GM12801 (cell line): ENCODE measurements around the gene ROR2.

Experiments
- CTCF ChIP-seq: IDR thresholded peaks from one replicate; pipeline ENCODE4 v1.5.1; 2011; ENCODE audit warnings: control low read depth; ENCODE audit not compliant: insufficient read length; ENCODE audit errors: extremely low read depth

Gene ROR2

GRCh38 chr9:91700475-91700874 lies 249.6 kb downstream of the ROR2 start:
- no peak for TF ChIP-seq CTCF

- TF ChIP-seq CTCF, result no peak
Measured at GRCh38 chr9:91698266-91698665, 251.8 kb downstream of the ROR2 start.

DNA sequence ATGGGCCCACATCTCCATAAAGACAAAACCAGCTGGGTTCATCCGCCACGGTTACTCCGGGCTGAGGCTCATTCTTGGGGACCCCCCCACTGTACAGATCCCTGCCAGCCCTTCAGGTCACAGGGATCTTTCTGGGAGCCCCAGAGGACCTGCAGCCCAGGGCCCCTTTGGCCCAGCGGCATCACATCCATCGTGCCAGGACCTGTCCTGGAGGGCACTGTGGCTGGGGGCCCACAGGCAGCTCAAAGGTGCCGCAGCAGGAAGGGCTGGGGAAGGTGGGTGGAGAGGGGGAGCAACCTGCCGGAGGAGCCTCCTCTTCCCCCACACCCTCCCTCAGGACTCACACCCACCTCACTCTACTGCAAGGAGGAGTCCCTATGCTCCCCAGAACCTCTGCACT lies 252.8 kb downstream of the ROR2 start:
- TF ChIP-seq CTCF, result no peak

DNA sequence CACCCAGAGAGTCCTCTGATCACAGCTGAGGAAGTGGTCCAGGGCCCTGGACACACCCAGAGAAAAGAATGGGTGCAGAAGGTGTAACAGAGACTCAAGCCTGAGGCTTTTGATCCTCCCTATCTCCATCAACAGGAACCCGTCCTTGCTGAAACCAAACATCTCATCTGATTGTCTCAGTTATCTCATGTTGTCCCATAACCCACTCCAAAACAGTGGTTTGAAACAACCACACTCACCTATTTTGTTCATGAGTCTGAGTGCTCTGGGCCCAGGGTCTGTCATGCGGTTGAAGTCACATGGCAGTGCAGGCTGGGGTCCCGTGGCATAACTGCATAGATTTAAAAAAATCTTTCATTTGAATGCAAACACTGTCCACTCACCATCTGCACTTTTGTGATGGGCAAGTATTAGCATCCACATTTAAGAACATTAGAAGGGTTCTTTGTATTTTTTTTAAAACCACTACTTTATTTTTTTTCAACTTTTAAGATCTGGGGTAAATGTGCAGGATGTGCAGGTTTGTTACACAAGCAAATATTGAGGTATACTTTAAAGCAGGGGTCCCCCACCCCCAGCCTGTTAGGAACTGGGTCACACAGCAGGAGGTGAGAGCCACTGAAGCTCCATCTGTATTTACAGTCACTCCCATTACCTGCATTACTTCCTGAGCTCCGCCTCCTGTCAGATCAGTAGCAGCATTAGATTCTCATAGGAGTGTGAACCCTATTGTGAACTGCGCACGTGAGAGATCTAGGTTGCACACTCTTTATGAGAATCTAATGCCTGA lies 255.8 kb downstream of the ROR2 start:
- TF ChIP-seq CTCF, result no peak

DNA sequence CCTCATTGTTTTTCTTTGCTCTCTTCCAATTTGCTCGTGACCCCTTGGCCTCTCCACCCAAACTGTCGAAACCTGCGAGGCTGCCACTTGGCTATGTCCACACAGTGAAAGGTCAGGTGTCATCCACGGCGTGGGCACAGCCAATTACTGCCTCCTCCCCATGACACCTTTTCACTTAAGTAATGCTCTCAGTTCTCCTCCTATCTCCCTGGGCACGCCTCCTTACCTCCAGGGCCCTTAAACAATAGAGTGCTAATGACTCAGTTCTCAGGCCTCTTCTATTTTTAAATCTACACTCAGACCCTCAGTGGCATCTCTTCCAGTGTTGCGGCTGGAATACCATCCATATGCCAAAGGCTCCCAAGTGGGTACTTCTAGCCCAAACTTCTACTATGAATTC lies 256.8 kb downstream of the ROR2 start:
- TF ChIP-seq CTCF, result no peak

GRCh38 chr9:91690540-91691249 lies 259.3 kb downstream of the ROR2 start:
- no peak for TF ChIP-seq CTCF

DNA sequence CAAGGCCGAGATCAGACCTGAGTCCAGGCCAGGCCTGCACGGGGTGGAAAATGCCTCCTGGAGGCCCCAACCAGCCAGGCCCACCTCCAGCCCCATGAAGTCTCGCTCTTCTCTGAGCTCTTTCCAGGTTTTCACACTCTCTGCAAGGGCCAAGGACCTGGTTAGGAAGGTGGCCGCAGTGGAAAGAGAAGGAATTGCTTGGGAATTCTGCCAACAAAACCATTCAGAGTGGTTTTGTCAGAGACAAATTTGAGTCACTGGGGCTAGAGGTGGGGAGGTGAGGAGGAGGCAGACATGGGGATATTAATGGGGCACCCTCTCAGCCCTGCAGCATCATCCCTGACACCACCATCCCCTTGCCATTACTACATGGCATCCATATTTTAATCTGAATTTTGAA lies 261.0 kb downstream of the ROR2 start:
- TF ChIP-seq CTCF, result no peak
